Chondrocyte (in vitro differentiated cells): ENCODE data around the gene ACSS1. TPM values are rescaled to one million over a fixed set of nuclear protein-coding genes. Genes with fewer than 3 reads are reported as not detected.

ENCODE experiments used
- DNase-seq: peaks from one replicate; pipeline ENCODE4 v3.0.0; 2021; ENCODE audit warnings: mixed read lengths, low spot score
- H3K27ac Mint-ChIP-seq: one replicate; pipeline ENCODE4 v1.8.0; 2021; ENCODE audit warnings: mild to moderate bottlenecking, moderate library complexity, mixed read lengths; ENCODE audit not compliant: unreplicated experiment
- H3K27me3 Mint-ChIP-seq: 2 replicates; pipeline ENCODE4 v1.8.0; 2021; ENCODE audit warnings: low read depth, mixed read lengths
- H3K36me3 Mint-ChIP-seq: 2 replicates; pipeline ENCODE4 v1.8.0; 2021; ENCODE audit warnings: low read depth, mixed read lengths
- H3K4me1 Mint-ChIP-seq: 2 replicates; pipeline ENCODE4 v1.8.0; 2021; ENCODE audit warnings: low read depth, mild to moderate bottlenecking, mixed read lengths
- H3K4me3 Mint-ChIP-seq: one replicate; pipeline ENCODE4 v1.8.0; 2021; ENCODE audit warnings: mild to moderate bottlenecking, moderate library complexity, mixed read lengths; ENCODE audit not compliant: unreplicated experiment
- H3K9me3 Mint-ChIP-seq: 2 replicates; pipeline ENCODE4 v1.8.0; 2021; ENCODE audit warnings: low read depth, mixed read lengths
- total RNA-seq: library from RNA; stranded (reverse); gene quantifications from 3 replicates; pipeline ENCODE4 v1.2.1, GENCODE V29; 2021
- TF ChIP-seq, protein P1 (sequence below): fragments of 200-600 bp; sonication (generic); IDR thresholded peaks from 2 replicates; pipeline ENCODE4 v1.5.0; 2021; ENCODE audit warnings: antibody characterized with exemption, mild to moderate bottlenecking, moderate library complexity

The ACSS1 gene
- total RNA-seq, 1 donor from 2014 or later: 5.5 TPM

DNA sequence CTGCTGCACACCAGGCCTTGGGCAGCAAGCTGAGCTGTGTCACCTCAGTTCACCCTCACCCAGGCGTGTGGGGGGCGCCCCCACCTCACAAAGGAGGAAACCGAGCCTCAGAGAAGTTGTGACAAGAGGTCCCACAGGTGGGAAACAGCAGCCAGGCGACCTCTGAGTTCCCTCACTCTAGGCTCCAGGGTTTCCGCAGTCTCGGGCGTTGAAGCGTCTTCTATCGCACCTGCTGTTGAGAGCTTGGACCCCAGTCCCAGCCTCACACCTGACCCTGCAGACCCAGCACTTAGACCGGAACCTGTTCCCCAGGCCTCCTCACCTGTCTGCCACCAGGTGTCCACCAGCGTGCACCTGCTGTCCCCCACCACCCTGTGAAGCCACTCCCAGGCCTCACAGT, 43.1 kb downstream of the ACSS1 start:
- Mint-ChIP-seq H3K36me3 (peaks cover 4% of the 10 kb centered on the region), H3K27me3 (no peaks in the 10 kb centered on the region), H3K27ac (no peak overlapping the region), H3K9me3 (no peaks in the 10 kb centered on the region), H3K4me1 (no peaks in the 10 kb centered on the region), H3K4me3 (no peak overlapping the region)
- TF ChIP-seq, protein P1, sequence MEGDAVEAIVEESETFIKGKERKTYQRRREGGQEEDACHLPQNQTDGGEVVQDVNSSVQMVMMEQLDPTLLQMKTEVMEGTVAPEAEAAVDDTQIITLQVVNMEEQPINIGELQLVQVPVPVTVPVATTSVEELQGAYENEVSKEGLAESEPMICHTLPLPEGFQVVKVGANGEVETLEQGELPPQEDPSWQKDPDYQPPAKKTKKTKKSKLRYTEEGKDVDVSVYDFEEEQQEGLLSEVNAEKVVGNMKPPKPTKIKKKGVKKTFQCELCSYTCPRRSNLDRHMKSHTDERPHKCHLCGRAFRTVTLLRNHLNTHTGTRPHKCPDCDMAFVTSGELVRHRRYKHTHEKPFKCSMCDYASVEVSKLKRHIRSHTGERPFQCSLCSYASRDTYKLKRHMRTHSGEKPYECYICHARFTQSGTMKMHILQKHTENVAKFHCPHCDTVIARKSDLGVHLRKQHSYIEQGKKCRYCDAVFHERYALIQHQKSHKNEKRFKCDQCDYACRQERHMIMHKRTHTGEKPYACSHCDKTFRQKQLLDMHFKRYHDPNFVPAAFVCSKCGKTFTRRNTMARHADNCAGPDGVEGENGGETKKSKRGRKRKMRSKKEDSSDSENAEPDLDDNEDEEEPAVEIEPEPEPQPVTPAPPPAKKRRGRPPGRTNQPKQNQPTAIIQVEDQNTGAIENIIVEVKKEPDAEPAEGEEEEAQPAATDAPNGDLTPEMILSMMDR: no peak
- DNase-seq: peak; percentile 54

DNA sequence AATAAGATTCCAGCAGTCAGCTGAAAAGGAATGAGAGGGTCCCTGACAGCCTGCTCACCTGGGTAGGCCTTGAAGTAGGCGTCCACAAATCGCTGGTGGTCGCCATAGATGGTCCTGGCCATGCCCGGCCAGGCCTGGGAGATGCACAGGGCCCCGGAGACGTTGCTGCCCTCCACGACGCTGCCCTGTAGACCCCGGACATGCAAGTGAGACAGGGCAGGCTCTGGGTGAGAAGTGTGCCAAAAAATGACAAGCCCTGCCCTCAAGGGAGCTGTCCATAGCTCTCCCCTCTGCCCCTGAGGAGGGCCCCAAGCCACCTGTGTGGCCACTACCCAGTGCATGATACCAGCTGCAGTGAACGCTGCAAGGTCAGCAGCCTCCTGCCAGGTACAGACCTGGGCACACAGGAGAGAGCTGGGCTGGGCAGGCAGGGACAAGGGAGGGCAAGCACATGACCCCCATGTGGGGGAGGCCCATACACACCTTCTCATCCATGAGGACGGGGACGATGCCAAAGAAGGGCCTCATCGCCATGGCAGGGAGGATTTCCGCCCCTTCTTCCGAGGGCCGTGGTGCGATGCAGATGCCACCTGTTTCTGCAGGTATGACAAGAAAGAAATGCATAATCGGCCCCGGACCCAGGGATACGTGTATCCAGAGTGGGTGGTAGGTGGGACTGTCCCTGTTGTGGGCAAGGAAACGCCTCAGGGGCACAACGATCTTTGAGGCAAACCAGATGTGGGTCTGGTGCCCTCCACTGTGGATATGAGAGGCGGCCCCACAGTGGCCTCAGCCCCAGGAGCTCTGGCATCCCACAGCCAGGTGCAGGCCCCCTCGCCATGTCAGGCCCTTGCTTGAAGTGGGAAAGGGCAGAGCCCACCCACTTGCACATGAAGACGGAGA, 44.2 kb downstream of the ACSS1 start:
- no peaks in the 10 kb centered on the region for H3K9me3 Mint-ChIP-seq
- DNase-seq: no peak
- H3K4me1 Mint-ChIP-seq: no peaks in the 10 kb centered on the region
- no peak overlapping the region for H3K4me3 Mint-ChIP-seq
- TF ChIP-seq, protein P1: no peak
- peaks cover 4% of the 10 kb centered on the region for H3K36me3 Mint-ChIP-seq
- H3K27me3 Mint-ChIP-seq: no peaks in the 10 kb centered on the region
- H3K27ac Mint-ChIP-seq: no peak overlapping the region

DNA sequence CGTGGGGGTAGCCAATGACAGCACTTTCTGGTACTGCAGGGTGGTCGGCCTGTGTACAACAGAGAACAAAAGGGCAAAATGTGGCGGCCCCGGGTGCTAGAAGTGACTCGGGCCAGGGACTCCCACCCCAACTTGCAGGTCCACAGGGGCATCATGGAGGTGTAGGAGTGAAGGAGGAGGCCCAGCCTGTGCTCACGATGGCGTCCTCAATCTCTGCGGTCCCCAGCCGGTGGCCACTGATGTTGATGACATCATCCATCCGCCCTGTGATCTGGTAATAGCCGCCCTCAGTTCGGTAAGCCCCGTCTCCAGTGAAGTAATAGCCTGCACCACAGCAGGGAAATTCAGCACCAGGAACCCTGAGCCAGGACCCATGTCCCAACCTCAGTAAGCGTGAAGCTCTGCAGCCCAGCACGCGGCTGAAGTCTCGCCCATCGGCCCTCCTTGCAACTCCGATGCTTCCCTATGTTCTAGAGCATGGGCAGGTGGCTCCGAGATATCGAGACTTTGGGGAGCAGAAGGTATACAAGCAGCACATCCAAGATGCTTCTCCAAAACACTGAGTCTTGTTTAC, 45.2 kb downstream of the ACSS1 start:
- H3K4me1 Mint-ChIP-seq: no peaks in the 10 kb centered on the region
- H3K27ac Mint-ChIP-seq: no peak overlapping the region
- DNase-seq: no peak
- no peak overlapping the region for H3K4me3 Mint-ChIP-seq
- TF ChIP-seq, protein P1: no peak
- no peaks in the 10 kb centered on the region for H3K27me3 Mint-ChIP-seq
- no peaks in the 10 kb centered on the region for H3K9me3 Mint-ChIP-seq
- peaks cover 7% of the 10 kb centered on the region for H3K36me3 Mint-ChIP-seq

DNA sequence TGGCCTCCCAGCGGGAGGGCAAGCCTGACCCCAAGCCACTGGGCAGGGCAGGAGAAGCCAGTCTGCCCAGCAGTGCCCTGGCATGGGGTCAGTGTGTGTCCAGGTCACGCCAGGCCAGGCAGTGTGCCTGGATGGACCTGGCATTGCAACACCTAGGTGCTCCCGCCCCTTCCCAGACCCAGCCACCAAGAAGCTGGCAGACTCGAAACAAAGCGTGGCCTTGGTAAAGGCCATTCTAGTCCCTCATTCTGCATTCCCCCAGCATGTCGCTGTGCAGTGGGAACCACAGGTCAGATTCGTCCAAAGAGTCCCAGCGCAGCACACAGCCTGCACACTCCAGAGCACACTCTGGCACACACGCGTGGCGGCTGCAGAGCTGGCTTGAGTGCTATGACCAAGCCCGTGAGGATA, 46.1 kb downstream of the ACSS1 start:
- Mint-ChIP-seq H3K27ac (no peak overlapping the region), H3K36me3 (peaks cover 7% of the 10 kb centered on the region)

DNA sequence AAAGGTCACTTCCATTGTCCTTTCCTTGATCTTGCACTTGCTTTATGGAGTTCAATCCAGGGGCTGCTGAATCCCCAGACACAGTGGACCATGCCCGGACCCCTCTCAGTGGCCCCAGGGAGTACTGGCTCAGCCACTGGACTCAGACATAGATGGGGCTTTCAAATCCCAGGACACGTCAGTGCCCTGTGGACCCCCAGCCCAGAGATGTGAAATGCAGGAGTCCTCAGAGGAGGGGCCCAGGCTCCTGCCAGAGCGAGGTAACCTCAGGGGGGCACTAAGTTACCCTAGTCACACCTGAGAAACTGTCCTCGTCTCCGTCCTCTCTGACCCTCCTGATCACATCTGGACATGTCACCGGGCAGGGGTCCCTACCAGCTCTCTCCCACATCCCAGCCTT, 46.7 kb downstream of the ACSS1 start:
- no peak for DNase-seq
- Mint-ChIP-seq H3K27ac (no peak overlapping the region), H3K9me3 (no peaks in the 10 kb centered on the region), H3K27me3 (no peaks in the 10 kb centered on the region), H3K4me3 (no peak overlapping the region), H3K4me1 (no peaks in the 10 kb centered on the region), H3K36me3 (peaks cover 7% of the 10 kb centered on the region)
- TF ChIP-seq, protein P1: no peak

More for the DNA sequence above, 46.1 kb downstream of the ACSS1 start:
- no peaks in the 10 kb centered on the region for H3K9me3 Mint-ChIP-seq
- H3K4me1 Mint-ChIP-seq: no peaks in the 10 kb centered on the region
- TF ChIP-seq, protein P1: no peak
- no peaks in the 10 kb centered on the region for H3K27me3 Mint-ChIP-seq
- no peak for DNase-seq
- no peak overlapping the region for H3K4me3 Mint-ChIP-seq
